GM06990 (cell line): ENCODE measurements around the gene CFAP99.

Source experiments
- DNase-seq: peaks from one replicate; pipeline ENCODE4 v3.0.0-alpha.2; 2011; ENCODE audit not compliant: insufficient read length; ENCODE audit errors: extremely low read depth
- H3K27me3 ChIP-seq: replicated peaks from 2 replicates; pipeline ENCODE4 v1.6.0; 2011; ENCODE audit warnings: low read length; ENCODE audit not compliant: control insufficient read depth, insufficient read depth
- H3K36me3 ChIP-seq: 2 replicates; pipeline ENCODE4 v1.5.1; 2011; ENCODE audit warnings: low read length; ENCODE audit not compliant: control insufficient read depth, insufficient read depth
- H3K4me3 ChIP-seq: replicated peaks from 2 replicates; pipeline ENCODE4 v1.5.1; 2011; ENCODE audit warnings: low read depth, mild to moderate bottlenecking, control low read depth, low read length
- CTCF ChIP-seq: IDR thresholded peaks from 2 replicates; pipeline ENCODE4 v1.5.1; 2011; ENCODE audit warnings: low read length, control low read depth, mild to moderate bottlenecking, inconsistent platforms; ENCODE audit not compliant: insufficient read depth, poor library complexity, severe bottlenecking

CFAP99 gene

GRCh38 chr4:2419814-2420213 is 1.1 kb downstream of the CFAP99 start:
- DNase-seq: no peak
- no peak for TF ChIP-seq CTCF
- no peaks in the 10 kb centered on the region for H3K36me3 ChIP-seq
- no peak overlapping the region for H3K4me3 ChIP-seq
- H3K27me3 ChIP-seq: peaks cover 5% of the 10 kb centered on the region

GRCh38 chr4:2421928-2422327 is 3.2 kb downstream of the CFAP99 start:
- Histone ChIP-seq H3K27me3 (peaks cover 3% of the 10 kb centered on the region), H3K36me3 (no peaks in the 10 kb centered on the region), H3K4me3 (no peak overlapping the region)
- no peak for TF ChIP-seq CTCF
- no peak for DNase-seq

GRCh38 chr4:2423066-2423465 is 4.3 kb downstream of the CFAP99 start:
- Histone ChIP-seq H3K4me3 (no peak overlapping the region), H3K36me3 (no peaks in the 10 kb centered on the region), H3K27me3 (peaks cover 3% of the 10 kb centered on the region)
- DNase-seq: no peak
- no peak for TF ChIP-seq CTCF

- Histone ChIP-seq H3K36me3 (no peaks in the 10 kb centered on the region), H3K27me3 (peaks cover 3% of the 10 kb centered on the region), H3K4me3 (no peak overlapping the region)
- DNase-seq: no peak
- no peak for TF ChIP-seq CTCF
Measured at GRCh38 chr4:2423695-2424094, 4.9 kb downstream of the CFAP99 start.

- TF ChIP-seq CTCF: no peak
- Histone ChIP-seq H3K27me3 (peaks cover 3% of the 10 kb centered on the region), H3K4me3 (no peak overlapping the region), H3K36me3 (no peaks in the 10 kb centered on the region)
- no peak for DNase-seq
Measured at GRCh38 chr4:2424581-2424980, 5.8 kb downstream of the CFAP99 start.

- Histone ChIP-seq H3K27me3 (no peaks in the 10 kb centered on the region; the same call in 1 of the 2 replicates), H3K36me3 (no peaks in the 10 kb centered on the region), H3K4me3 (no peak overlapping the region)
- no peak for DNase-seq
- TF ChIP-seq CTCF: no peak
Measured at GRCh38 chr4:2425386-2426068, 6.8 kb downstream of the CFAP99 start.
